Activated CD8-positive, alpha-beta memory T cell treated with anti-CD3 and anti-CD28 coated beads, Interleukin-2, amount 50 U/mL, for 1 hour (primary cell): ENCODE measurements around the gene CADM2.

Source experiments
- DNase-seq: peaks from one replicate; pipeline ENCODE4 v3.0.0-alpha.2; 2020; ENCODE audit errors: extremely low read depth

Gene CADM2

DNA sequence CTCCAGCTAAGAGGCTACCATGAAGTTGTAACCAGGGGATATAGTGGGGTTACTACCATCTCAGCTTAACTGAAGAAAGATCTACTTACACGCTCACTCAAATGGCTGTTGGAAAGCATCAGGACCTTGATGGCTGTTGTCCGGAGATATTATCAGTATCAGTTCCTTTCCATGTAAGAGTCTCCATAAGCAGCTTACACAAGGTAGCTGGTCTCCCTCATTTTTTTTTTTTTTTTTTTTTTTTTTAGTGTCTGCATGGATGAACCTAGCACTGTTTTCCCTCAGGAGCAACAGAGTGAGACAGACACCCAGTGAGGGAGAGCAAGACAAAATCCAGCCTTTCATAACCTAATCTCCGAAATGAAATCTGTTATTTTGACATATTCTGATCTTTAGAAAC is 230.9 kb downstream of the CADM2 start:
- DNase-seq: no peak

DNA sequence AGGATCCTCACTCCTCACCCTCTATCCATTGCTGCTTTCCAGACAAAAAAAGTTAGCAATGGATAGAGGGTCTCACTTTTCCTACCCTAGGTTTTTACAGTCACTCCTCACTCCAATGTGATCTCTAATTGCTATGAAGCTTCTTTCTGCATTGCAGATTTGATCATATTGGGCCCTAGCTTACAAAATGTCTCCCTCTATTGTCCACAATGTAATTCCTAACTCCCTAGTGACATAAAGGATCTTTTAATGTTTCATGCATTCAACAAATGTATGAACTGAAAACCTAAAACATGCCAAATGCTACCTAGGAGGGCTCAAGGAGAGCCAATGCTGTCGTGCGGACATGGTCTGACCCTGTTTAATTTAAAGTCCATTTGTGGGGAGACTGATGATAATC is 234.8 kb downstream of the CADM2 start:
- DNase-seq: no peak

DNA sequence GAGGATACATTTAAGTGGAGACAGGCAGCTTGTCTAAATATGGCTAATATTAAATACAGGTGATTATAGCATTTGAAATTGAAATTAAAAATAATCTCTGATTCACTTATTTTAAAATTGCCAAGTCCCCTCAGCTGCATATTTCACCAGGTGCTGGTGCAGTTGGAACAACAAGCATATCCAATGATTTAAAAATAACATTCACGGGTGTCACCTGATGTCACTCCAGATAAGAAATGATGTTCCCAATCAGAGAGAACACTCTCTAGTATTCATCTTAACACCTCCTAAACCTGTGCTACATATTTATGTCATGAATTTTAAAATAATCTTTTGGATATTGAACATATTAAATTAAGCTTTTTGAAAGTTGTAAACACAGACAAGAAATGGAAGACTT is 249.9 kb downstream of the CADM2 start:
- DNase-seq: no peak

DNA sequence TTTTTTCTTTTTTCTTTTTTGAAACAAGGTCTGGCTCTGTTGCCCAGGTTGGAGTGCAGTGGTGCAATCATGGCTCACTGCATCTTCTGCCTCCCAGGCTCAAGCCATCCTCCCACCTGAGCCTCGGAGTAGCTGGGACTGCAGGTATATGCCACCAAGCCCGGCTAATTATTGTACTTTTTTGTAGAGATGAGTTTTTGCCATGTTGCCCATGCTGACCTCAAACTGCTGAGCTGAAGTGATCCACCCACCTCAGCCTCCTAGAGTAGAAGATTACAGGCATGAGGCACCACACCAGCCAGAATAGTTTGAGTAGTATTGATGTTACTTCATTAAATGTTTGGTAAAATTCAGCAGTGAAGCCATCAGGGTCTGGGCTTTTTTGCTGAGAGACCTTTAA is 251.8 kb downstream of the CADM2 start:
- no peak for DNase-seq

DNA sequence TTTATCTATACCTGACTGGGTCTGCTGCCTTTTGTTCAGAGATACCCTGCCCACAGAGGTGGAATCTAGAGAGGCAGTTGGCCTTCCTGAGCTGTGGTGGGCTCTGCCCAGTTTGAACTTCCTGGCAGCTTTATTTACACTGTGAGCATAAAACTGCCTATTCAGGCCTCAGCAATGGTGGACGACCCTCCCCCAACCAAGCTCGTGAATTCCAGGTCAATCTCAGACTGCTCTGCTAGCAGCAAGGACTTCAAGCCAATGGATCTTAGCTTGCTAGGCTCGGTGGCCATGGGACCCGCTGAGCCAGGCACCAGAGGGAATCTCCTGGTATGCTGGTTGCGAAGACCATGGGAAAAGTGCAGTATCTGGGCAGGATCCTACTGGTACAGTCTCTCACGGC is 270.2 kb downstream of the CADM2 start:
- DNase-seq: no peak

DNA sequence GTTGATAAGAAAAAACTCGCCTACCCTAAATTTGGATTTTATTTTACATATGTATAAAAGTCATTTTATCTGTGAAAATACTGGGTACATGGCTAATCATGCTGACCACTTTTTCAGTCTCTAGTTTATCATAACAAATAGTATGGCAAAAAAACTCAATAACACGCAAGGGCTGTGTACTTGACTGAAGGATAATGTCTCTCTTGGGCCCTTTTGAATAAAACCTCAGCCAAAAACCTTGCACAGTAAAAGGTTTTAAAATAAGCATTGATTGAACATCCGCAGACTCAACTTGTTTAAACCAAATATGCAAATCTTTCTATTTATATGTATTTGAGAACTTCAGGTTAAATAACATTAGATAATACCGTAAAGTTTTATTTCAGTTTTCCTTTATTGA is 285.3 kb downstream of the CADM2 start:
- DNase-seq: no peak

DNA sequence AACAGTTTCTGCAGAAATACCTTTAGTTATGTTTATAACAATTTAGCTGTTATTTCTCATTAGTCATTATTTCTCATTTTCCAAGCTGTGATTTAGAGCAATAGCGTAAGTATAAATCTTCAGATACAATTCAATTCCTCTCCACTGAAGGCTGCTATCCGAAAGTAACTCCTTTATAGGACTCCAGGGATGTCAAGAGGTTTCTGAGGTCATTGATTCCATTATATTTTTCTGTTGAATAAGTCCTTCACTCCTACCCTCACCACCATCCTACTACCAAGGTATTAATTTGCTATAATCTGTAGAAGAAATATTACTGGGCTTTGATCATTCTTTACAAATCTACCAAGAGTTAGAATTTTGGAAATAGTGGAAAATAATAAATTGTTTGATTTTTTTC is 285.7 kb downstream of the CADM2 start:
- no peak for DNase-seq

DNA sequence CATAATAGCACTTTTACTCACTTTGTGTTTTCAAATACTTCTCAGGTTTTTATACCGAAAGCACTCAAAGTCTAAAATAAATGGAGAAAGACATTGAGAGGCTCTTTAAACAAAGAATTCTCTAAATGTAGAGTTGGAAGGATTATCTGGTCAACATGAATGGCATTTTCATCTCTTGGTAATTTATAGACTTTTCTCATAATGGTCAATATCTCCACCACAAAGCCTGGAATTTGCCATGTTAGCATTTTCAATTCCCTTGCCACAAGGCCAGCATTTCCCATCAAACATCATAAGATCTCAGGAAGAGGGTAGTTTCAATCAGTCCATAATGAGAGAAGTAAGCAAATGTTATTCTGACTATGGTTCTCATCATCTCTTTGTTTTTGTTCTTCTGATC is 293.0 kb downstream of the CADM2 start:
- no peak for DNase-seq

DNA sequence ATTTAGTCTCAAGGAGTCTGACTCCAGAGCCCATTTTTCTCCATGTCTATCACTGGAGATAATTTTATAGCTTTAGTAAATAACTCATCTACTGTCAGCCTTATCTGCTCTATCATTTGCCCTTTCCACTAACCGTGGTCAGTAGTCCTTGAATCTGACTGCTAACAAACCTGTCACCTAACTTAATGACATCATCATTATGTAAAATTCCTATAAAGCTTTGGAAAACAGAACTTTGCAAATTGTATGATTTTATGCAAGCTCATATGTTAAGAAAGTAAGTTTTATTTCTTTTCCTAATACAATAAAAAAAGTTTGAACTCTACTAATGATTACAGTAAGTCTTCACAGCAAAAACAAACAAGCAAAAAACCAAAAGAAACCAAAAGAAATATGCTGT is 293.9 kb downstream of the CADM2 start:
- no peak for DNase-seq

DNA sequence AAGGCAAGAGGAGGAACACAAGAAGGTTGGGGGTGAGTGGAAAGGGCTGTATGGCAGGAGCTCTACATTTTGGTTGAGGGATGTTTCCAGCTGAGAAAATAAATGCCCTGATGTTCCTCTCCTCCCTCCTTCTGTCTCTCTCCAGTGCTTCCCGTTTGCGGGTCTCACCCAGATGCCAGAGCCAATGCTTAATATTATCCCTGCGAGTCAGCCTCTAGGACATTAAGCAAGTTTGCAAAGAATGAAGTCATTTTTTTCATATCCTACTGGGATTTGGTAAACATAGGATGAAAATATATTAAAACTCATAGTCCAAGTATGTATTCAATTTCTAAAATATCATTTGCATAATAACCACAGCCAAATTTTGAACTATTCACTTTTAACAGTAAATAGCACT is 295.9 kb downstream of the CADM2 start:
- no peak for DNase-seq

DNA sequence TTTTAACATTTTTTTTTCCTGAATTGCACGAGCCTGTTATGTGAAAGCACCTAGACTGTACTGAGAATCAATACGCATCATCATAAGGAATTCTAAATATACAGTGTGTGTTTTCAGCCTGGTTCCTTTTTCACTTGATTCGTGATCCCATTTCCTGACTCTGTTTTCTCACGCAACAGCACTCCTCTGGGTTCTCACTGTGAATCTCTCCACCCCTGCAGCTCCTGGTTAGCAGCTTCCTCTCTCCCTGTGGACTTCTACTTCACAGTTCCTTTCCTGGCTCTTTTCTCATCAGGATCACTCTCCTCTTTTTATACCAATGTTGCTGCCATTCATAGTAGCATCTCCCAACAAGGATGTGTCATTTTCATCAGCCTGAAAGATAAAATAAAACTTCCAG is 297.2 kb downstream of the CADM2 start:
- no peak for DNase-seq

DNA sequence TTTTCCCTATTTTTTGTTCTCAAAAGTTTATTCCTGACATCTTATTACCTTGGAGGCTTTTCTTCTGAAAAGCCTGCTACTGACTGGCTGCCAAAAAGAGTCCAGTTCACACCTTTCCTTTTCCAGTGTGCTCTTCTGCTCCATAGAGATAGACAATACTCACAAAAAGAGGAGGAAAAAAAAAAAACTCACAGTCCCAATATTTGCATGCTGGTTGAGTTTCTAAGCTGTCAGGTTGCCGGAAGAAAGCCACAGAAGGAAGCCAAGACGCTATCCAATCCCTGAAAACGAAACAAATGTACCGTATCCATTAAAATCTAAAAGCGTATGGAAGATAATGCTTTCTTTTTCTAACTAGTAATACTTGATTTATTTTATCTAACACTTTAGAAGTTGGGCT is 299.5 kb downstream of the CADM2 start:
- no peak for DNase-seq

DNA sequence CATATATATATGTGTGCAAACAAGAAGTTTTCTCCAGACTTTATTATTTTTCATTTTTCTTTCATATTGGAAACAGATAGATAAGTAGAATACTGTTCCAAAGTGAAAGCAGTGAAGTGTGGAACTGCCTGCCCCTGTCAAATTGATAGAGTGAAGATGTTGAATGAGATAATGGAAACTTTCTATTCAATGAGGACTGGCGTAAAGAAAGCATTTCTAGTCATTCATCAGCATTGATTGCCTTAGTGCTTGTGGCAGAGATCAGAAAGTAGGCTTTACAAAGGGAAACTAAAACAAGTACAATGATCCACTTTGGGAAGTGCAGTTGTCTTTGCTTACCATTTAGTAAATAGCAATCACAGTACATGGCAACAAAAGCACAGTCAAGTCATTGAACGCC is 300.0 kb downstream of the CADM2 start:
- DNase-seq: no peak

DNA sequence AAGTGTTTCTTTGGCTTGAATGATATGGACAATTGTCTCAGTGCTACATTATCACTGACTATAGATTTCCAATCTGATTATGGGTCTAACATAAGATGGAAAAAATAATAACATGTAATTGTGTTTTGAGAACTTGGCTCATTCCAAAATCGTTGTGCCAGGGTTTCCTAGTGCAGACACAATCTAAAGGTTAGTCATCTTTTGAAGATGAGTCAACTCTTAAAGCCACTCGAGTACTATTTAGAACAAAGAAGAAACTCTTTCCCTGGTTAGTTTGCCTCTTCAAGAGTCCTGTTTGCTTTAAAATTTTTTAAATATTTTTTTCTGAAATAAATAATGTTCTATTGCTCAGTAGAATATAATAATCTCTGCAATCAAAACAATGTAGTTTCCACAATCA is 301.0 kb downstream of the CADM2 start:
- no peak for DNase-seq

DNA sequence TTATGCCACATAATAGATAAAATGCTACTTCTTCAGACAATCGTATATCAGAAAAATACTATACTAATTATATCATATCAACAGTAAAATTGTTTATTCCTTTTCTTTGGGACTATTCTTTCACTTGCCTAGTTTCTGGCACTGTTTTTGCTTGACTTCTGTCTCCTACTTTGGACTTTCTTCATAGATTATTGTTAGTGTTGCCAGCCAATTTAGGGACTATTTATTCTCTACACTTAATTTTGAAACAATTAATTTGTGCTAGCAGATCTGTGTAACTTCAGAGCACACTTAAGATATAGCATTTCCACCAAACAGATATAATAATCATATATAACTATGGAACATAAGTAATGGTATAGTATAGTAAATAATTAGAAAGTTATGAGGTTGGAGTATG is 305.6 kb downstream of the CADM2 start:
- no peak for DNase-seq

DNA sequence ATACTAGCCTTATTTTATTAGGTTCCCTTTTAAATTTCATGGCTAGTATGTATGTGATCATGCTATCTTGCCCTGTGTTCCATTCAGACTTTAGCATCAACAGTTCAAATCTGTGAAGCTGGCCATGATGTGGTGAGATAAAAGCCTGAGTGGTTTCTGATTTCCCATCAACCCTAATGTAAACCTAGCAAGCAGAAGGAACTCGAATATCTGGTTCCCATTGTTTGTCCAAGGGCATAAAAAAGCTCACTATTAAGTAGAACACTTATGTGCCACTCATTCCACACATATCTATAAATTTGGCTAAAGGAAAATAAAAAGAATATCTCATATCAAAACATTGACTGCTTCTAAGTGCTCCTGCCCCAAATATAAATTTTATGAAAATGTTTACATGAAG is 311.7 kb downstream of the CADM2 start:
- no peak for DNase-seq

DNA sequence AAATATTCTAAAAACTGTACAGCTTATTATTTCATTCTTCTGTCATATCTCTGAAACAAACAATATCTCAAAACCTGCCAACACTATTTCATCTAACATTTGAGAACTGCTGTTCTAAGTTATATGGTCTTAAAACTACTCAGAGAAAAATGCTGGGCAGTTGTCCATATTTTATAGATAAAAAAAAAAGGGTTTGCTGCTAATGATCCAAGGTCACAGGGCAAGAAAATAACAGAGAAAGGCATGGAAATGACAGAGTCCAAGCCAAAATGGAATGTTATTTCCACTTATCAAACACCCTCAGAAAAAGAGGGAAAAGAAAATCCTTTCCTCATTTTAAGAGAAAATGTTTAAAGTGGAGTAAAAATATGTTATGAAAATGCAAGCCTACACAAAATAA is 313.1 kb downstream of the CADM2 start:
- DNase-seq: no peak

DNA sequence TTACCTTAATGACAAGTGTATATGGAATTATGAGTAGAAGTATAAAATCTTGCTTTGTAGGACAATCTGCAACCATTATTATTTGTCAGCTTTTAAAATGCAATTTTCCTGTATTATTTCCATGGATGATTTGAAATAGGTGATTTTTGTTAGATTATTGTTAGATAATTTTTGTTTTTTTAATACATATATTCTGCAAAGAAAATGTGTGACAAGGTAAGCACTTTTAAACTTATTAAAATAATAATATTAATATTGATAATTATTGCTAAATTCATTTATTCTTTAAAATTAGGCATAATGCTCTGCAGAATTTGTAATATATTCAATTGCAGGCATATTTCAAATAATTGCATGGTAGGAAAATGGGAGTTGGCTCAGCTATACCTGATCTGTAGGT is 329.5 kb downstream of the CADM2 start:
- no peak for DNase-seq

DNA sequence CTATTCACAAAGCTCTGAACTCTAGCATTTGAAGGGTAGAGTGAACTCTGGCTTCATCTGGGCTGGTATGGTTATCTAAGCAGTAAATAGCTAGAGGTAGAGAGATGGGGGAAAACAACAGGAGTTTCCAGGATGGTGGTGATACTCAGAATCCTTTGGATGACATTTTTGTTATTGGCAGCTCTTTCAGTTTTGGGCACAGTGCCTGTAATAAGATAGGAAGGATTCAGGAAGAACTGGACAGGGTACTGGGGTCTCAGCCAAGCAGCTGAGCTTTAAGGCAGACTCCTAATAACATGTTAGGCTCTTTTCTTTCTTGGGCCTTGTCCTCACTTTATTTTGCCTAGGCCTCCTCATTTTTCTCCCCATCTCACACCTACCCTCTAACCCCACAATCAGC is 338.5 kb downstream of the CADM2 start:
- DNase-seq: no peak

DNA sequence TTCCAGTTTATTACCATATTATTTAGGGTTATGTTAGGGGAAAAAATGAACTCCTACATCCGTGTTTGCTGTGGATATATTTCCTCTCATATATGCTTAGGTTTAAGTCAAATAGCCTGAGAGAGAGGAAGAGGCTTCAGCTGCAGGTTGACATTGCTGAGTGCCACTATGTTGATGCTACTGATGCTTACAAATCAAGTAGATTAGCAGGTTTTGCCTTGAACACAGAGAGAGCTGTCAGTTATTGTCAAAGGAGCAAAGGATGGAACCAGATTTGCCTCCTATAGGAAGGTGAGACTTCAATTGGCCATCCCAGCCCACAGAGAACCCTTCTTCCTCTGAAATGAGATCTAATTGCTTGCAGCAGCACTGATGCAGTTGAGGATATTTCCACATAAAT is 339.2 kb downstream of the CADM2 start:
- no peak for DNase-seq

DNA sequence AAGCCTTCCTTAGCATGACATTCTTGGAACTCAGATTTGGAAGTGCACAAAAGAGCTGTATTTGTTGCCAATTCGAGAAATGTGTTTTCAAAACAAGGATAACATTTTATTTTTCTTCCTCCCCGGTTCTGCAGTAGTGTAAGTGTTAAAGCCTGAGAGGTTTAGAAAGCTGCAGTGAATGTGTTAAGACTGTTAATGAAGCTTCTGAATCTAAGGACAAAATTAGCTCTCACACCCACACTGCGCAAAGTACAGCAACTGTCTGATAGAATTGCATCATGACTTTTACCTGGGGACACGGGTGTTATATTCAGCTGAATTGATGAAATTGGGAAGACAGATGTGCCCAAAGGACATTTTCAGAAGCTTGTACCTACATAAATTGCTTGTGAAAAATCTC is 344.4 kb downstream of the CADM2 start:
- DNase-seq: no peak

DNA sequence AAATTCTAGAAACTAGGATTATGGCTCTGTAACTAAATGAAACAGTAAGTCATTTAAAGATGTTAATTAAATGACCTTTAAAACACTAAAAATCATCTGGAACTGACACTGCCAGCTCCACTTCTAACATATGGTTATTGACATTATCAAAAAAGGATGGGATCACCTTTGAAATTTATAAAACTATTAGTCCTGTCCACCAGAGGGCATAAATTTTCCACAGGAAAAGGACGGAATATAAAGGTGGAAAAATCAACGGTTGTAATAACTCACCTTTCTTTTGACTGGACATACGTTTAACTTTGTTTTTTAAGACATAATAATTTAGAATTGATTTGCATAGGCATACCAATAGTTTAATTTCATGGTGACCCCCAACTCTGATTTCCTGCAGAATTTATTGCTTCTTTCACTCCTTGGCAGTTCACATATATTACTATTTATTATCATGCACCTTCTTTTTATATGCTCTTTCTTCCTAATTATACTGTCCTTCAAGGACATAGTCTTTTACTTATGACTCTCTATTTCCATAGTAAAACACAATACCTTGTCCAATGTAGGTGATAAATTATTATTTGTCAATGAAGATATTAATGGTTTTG is 345.7 kb downstream of the CADM2 start:
- no peak for DNase-seq

DNA sequence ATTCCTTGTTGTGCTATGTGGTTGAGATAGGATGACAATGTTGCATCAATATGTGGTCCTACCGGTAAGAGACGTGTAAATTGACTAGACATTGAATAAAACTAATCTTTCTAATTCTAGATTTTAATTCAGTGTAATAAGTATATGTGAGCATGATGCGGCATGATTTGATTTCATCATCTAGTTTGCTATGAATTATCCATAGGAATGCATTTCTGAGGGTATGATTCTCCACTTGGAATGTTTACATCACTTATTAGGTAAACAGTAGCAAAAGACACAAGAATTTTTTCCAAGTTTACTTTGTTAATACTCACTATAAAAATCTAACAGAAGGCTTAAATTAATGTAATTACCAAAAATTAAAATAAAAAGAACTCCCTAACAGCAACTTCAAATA is 353.5 kb downstream of the CADM2 start:
- no peak for DNase-seq

DNA sequence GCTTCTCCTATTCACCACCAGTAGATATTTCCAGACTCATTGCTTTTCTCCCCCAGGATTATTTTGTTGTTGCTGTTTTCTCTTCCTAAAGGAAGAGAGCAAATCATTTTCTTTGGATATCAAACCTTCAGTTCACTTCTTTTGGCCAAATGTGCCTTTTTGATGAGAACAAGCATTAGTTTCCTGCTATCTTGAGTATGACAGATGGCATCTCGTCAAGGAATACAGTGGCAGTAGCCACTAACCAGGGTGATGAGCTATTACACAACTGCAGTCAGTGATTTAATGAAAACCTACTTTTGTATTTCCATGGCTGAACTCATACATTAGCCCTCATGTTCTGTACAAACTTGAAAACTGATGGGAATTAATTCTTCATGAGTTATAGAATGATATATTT is 354.6 kb downstream of the CADM2 start:
- no peak for DNase-seq

DNA sequence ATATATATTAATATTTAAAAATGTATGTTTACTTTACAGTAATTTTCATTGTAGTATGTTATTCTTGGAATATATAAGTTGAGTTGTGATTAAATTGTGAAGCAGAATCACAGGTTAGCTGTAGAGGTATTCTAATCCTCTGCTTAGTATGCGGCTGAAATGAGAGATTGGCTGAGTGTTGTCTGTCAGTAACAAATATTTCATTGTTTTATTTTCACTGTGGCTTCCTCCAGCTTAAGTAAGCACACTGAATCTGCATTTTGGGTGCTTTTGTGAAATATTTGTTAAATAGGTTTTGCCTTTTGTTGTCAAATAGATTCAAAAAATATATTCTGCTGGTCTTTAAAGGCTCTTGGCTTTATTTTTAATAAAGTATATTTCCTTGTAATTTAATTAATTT is 357.5 kb downstream of the CADM2 start:
- DNase-seq: no peak
